Lung (tissue), 12 donors: Measurements from ENCODE around the gene STC2. TPM values are rescaled to one million over a fixed set of nuclear protein-coding genes. Genes with fewer than 3 reads are reported as not detected.
A peak's percentile ranks its signal among the peaks of the same experiment; 100 is the strongest.

ENCODE experiments used
- ATAC-seq: fragments of 200-7000 bp; cut with Tn5 transposase; one replicate; pipeline ENCODE4 v1.9.1; 2020; ENCODE audit warnings: moderate number of reproducible peaks; ENCODE audit not compliant: insufficient read depth, low FRiP score
- DNase-seq, 3 donors: peaks; one replicate each; pipeline ENCODE4 v3.0.0-alpha.2; 2013 to 2017
- H3K27ac ChIP-seq, 2 donors: one replicate each; pipeline ENCODE4 v1.5.1; 2013; ENCODE audit warnings: mild to moderate bottlenecking in 2 of 2, moderate library complexity in 2 of 2, control low read depth in 1 of 2, inconsistent platforms in 1 of 2, low read depth in 1 of 2, low read length in 1 of 2
- H3K27me3 ChIP-seq, 3 donors: one replicate each; pipeline ENCODE4 v1.5.1; 2013; ENCODE audit warnings: low read length in 2 of 3; ENCODE audit not compliant: control insufficient read depth in 3 of 3, insufficient read depth in 3 of 3
- H3K36me3 ChIP-seq, 4 donors: one replicate each; pipeline ENCODE4 v1.5.1; 2013; ENCODE audit warnings: low read length in 4 of 4, mild to moderate bottlenecking in 1 of 4, moderate library complexity in 1 of 4; ENCODE audit not compliant: control insufficient read depth in 4 of 4, insufficient read depth in 4 of 4
- H3K4me1 ChIP-seq, 5 donors: one replicate each; pipeline ENCODE4 v1.5.1; 2013; ENCODE audit warnings: low read length in 5 of 5, mild to moderate bottlenecking in 2 of 5, moderate library complexity in 1 of 5; ENCODE audit not compliant: control insufficient read depth in 5 of 5, insufficient read depth in 5 of 5
- H3K4me3 ChIP-seq: one replicate; pipeline ENCODE4 v1.5.1; 2013; ENCODE audit warnings: mild to moderate bottlenecking, control low read depth, moderate library complexity
- H3K9ac ChIP-seq, 2 donors: one replicate each; pipeline ENCODE4 v1.5.1; 2013; ENCODE audit warnings: low read length in 2 of 2, control low read depth in 1 of 2; ENCODE audit not compliant: insufficient read depth in 1 of 2
- H3K9me3 ChIP-seq, 4 donors: one replicate each; pipeline ENCODE4 v1.5.1; 2013; ENCODE audit warnings: low read length in 3 of 4, mild to moderate bottlenecking in 1 of 4, moderate library complexity in 1 of 4; ENCODE audit not compliant: control insufficient read depth in 4 of 4, insufficient read depth in 3 of 4
- whole genome bisulfite sequencing, 2 donors: extraction: QIAGEN DNeasy Blood & Tissue Kit; methylation state at CpG; one replicate each; pipeline ENCODE4 v1.1.7; 2013; 5-methylcytosine and 5-hydroxymethylcytosine counted together
- polyA plus RNA-seq, 2 donors: library from polyadenylated mRNA; stranded (reverse); fragments of 200-250 nt; gene quantifications; one replicate each; pipeline ENCODE4 v1.2.1, GENCODE V29; 2013
- total RNA-seq, 2 donors: library from RNA; depleted of rRNA in 1 of 2; stranded (reverse); fragments of >200 nt in 1 of 2; gene quantifications; one replicate each; pipeline ENCODE4 v1.2.1, GENCODE V29; 2014 to 2021
- TF ChIP-seq, protein P1 (sequence below): IDR thresholded peaks from 2 replicates; pipeline ENCODE4 v1.5.1; 2012; ENCODE audit warnings: mild to moderate bottlenecking; ENCODE audit errors: control extremely low read depth, extremely low read depth
- donor health status: control.
- donor health status: control.
- donor health status: Bipolar disorder and iron deficiency.
- donor health status: healthy.
- donor health status: DM: yes; HTN: yes; CAD: no.

The STC2 gene
- total and polyA plus RNA-seq, 4 donors, result 3.1 to 18.1 (median 8.4) TPM

DNA sequence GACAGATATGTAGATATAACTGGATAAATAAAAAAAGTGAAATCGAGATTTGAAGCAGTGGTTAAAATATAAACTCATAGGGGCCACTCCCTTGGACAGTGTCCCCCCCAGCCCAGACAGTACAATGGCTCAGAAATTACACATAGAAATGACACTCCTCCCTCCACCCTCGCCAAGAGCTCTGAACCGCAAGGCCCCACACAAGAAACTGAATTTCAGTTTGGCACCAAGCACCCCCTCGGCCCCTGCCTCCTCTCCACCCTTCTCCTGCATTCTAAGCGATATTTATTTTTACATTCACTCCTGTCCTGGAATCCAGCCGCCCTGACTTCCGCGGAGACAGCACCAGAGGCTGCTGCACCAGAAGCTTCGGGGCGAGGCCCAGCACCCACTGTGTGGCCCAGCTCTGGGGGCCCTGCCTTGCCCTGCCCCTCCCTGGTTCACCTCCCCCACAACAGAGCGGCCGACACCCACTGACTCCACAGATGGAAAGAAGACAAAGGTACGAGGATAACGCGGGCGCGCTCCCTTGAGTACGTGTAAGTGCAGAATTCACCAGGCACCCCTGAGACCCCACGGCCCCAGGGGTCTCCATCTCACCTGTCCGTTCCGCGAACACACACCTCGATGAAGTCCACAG is 11.0 kb downstream of the STC2 start:
- no peaks in the 10 kb centered on the region for H3K9me3 ChIP-seq
- TF ChIP-seq, protein P1, sequence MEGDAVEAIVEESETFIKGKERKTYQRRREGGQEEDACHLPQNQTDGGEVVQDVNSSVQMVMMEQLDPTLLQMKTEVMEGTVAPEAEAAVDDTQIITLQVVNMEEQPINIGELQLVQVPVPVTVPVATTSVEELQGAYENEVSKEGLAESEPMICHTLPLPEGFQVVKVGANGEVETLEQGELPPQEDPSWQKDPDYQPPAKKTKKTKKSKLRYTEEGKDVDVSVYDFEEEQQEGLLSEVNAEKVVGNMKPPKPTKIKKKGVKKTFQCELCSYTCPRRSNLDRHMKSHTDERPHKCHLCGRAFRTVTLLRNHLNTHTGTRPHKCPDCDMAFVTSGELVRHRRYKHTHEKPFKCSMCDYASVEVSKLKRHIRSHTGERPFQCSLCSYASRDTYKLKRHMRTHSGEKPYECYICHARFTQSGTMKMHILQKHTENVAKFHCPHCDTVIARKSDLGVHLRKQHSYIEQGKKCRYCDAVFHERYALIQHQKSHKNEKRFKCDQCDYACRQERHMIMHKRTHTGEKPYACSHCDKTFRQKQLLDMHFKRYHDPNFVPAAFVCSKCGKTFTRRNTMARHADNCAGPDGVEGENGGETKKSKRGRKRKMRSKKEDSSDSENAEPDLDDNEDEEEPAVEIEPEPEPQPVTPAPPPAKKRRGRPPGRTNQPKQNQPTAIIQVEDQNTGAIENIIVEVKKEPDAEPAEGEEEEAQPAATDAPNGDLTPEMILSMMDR, result no peak
- peaks cover 3 to 89% (median 34%) of the 10 kb centered on the region in 5 donors for H3K4me1 ChIP-seq
- no peak overlapping the region for H3K9ac ChIP-seq
- WGBS, 2 donors, result 83 to 91% methylated on average over 23 of the region's 23 CpGs
- DNase-seq (no peak), ATAC-seq (no peak)
- H3K4me3 ChIP-seq, result no peak overlapping the region
- H3K36me3 ChIP-seq, result peaks cover 0 to 3% (median 0%) of the 10 kb centered on the region in 4 donors
- no peak overlapping the region for H3K27ac ChIP-seq
- no peaks in the 10 kb centered on the region for H3K27me3 ChIP-seq

GRCh38 chr5:173316339-173317020 is 11.7 kb downstream of the STC2 start:
- ATAC-seq (no peak), DNase-seq (no peak)
- TF ChIP-seq, protein P1, result no peak
- no peaks in the 10 kb centered on the region for H3K27me3 ChIP-seq
- peak overlapping the region in 1 of 2 donors; percentile 61 for H3K9ac ChIP-seq
- peaks cover 0 to 3% (median 0%) of the 10 kb centered on the region in 4 donors for H3K36me3 ChIP-seq
- H3K9me3 ChIP-seq, result peaks cover 0 to 1% (median 0%) of the 10 kb centered on the region in 4 donors
- H3K4me3 ChIP-seq, result no peak overlapping the region
- no peak overlapping the region for H3K27ac ChIP-seq
- H3K4me1 ChIP-seq, result peaks cover 3 to 89% (median 40%) of the 10 kb centered on the region in 5 donors
- WGBS, 2 donors, result 62 to 76% methylated on average over 6 of the region's 6 CpGs

DNA sequence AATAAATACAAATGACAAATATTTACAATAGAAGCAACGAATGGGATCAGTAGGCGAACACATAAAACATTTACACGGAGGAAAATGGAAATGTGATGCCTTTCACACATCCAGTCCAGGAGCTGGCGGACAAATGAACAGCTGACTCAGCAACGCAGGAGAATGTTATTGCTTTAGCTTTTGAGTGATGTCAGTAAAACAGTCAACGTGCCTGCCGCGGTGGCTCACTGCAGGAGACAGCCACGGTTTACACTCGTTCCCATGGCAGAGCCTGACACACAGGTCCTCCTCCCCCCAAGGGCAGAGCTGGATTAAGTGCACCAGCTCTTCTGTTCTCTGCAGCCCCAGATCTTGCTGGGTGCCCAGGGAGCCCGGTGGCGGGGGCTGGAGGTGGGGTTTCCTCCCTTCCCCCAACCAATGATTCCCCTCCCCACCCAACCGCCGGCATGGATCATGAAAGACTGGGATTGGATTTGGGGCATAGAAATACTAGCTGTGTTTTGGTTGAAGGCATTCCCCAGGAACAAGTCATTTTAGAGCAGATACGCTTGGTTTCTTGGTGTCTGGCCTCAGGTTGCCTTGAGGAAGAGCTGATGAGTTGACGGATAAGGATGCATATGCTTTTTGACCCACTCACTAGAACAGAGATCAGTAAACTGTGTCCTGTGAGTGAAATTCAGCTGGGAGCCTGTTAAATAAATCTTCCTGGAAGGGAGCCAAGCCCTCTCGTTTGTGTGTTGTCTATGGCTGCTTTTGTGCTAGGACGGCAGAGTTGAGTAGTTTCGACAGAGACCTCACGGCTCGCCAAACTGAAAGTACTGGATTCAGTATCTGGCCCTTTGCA is 12.5 kb downstream of the STC2 start:
- ATAC-seq (no peak), DNase-seq (peak; percentile 85 to 98 (median 97))
- Histone ChIP-seq H3K4me3 (no peak overlapping the region), H3K9ac (peak overlapping the region in 1 of 2 donors; percentile 61), H3K4me1 (peaks cover 3 to 89% (median 45%) of the 10 kb centered on the region in 5 donors), H3K27me3 (no peaks in the 10 kb centered on the region), H3K36me3 (peaks cover 0 to 3% (median 0%) of the 10 kb centered on the region in 4 donors), H3K9me3 (peaks cover 0 to 1% (median 0%) of the 10 kb centered on the region in 4 donors), H3K27ac (peak overlapping the region in 1 of 2 donors; percentile 46)
- TF ChIP-seq, protein P1, result no peak
- WGBS, 2 donors, result 30 to 46% methylated on average over 21 of the region's 21 CpGs
